BLaER1 treated with 17β-estradiol and CSF1 and Interleukin-3, amounts not matched to agents 10 nM and 100 nM (cell line): Measurements from ENCODE around the gene TRIM24.

Experiments
- H3K27ac ChIP-seq, 11 experiments: shearing (Covaris generic); formaldehyde crosslinking; 2 replicates each; pipeline ENCODE4 v1.8.1; 2022
- H3K27me3 ChIP-seq, 11 experiments: shearing (Covaris generic); formaldehyde crosslinking; 2 replicates each; pipeline ENCODE4 v1.8.1; 2022
- H3K36me3 ChIP-seq, 11 experiments: shearing (Covaris generic); formaldehyde crosslinking; 2 replicates each; pipeline ENCODE4 v1.8.1; 2022
- H3K4me1 ChIP-seq, 10 experiments: shearing (Covaris generic); formaldehyde crosslinking; 2 replicates each; pipeline ENCODE4 v1.8.1; 2022
- H3K4me2 ChIP-seq, 11 experiments: shearing (Covaris generic); formaldehyde crosslinking; 2 replicates each; pipeline ENCODE4 v1.8.1; 2022
- H3K4me3 ChIP-seq, 10 experiments: shearing (Covaris generic); formaldehyde crosslinking; 2 replicates each; pipeline ENCODE4 v1.8.1; 2022
- H3K9ac ChIP-seq, 11 experiments: shearing (Covaris generic); formaldehyde crosslinking; 2 replicates each; pipeline ENCODE4 v1.8.1; 2022
- H3K9me3 ChIP-seq, 11 experiments: shearing (Covaris generic); formaldehyde crosslinking; replicated peaks in 1 of 11; 2 replicates each; pipeline ENCODE4 v1.8.1; 2022
- H4K20me1 ChIP-seq, 11 experiments: shearing (Covaris generic); formaldehyde crosslinking; 2 replicates each; pipeline ENCODE4 v1.8.1; 2022
- Cebpa-rat ChIP-seq, 11 experiments: shearing (Covaris generic); IDR thresholded peaks; 2 replicates each; pipeline ENCODE4 v1.8.1; 2022

The TRIM24 gene

GRCh38 chr7:138512092-138512858, 52.2 kb downstream of the TRIM24 start:
- Histone ChIP-seq H4K20me1 (peaks cover 0 to 11% (median 0%) of the 10 kb centered on the region in 11 experiments; a peak in 2 of 22 replicates), H3K27ac (no peak overlapping the region), H3K9ac (no peak overlapping the region), H3K9me3 (peaks cover 37 to 73% (median 54%) of the 10 kb centered on the region in 11 experiments), H3K27me3 (no peaks in the 10 kb centered on the region), H3K36me3 (peaks cover 72 to 100% (median 95%) of the 10 kb centered on the region in 11 experiments), H3K4me3 (no peak overlapping the region), H3K4me2 (no peak overlapping the region), H3K4me1 (peaks cover 0 to 7% (median 0%) of the 10 kb centered on the region in 10 experiments; a peak in 2 of 20 replicates)
- TF ChIP-seq Cebpa-rat (IDR thresholded peaks at IDR 0.05), result no peak

- TF ChIP-seq Cebpa-rat (IDR thresholded peaks at IDR 0.05), result no peak
- H3K9me3 ChIP-seq, result peaks cover 37 to 75% (median 54%) of the 10 kb centered on the region in 11 experiments
- H4K20me1 ChIP-seq, result peaks cover 0 to 7% (median 0%) of the 10 kb centered on the region in 11 experiments; a peak in 2 of 22 replicates
- H3K27ac ChIP-seq, result no peak overlapping the region
- peaks cover 0 to 7% (median 0%) of the 10 kb centered on the region in 10 experiments; a peak in 2 of 20 replicates for H3K4me1 ChIP-seq
- no peak overlapping the region for H3K4me2 ChIP-seq
- no peak overlapping the region for H3K4me3 ChIP-seq
- H3K36me3 ChIP-seq, result peaks cover 72 to 100% (median 95%) of the 10 kb centered on the region in 11 experiments
- H3K27me3 ChIP-seq, result no peaks in the 10 kb centered on the region
- no peak overlapping the region for H3K9ac ChIP-seq
These were observed 52.8 kb downstream of the TRIM24 start for GRCh38 chr7:138512885-138513284.

DNA sequence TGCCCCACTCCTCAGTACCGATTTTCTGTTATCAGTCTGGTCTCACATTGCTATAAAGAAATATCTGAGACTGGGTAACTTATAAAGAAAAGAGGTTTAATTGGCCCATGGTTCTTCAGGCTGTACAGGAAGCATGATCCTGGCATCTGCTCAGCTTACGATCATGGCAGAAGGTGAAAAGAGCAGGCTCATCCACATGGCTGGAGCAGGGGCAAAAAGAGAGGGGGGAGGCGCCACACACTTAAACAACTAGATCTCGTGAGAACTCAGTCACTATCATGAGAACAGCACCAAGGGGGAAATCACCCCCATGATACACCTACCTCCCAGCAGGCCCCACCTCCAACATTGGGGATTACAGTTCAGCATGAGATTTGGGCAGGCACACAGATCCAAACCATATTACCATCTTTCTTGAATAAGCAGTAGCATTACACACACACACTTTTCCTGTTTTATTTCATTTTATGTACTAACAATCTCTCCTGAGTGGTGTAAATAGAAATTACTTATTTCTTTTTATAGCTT, 53.3 kb downstream of the TRIM24 start:
- Histone ChIP-seq H3K27me3 (no peaks in the 10 kb centered on the region), H3K4me2 (no peak overlapping the region), H3K4me3 (no peak overlapping the region), H3K36me3 (peaks cover 71 to 100% (median 95%) of the 10 kb centered on the region in 11 experiments), H3K4me1 (peaks cover 0 to 7% (median 0%) of the 10 kb centered on the region in 10 experiments; a peak in 2 of 20 replicates), H3K9me3 (peaks cover 37 to 75% (median 55%) of the 10 kb centered on the region in 11 experiments), H3K27ac (no peak overlapping the region), H3K9ac (no peak overlapping the region), H4K20me1 (peaks cover 0 to 7% (median 0%) of the 10 kb centered on the region in 11 experiments; a peak in 1 of 22 replicates)
- no peak for TF ChIP-seq Cebpa-rat (IDR thresholded peaks at IDR 0.05)

- Histone ChIP-seq H4K20me1 (peaks cover 0 to 7% (median 0%) of the 10 kb centered on the region in 11 experiments; a peak in 1 of 22 replicates), H3K4me3 (no peak overlapping the region), H3K27ac (no peak overlapping the region), H3K4me1 (peaks cover 0 to 7% (median 0%) of the 10 kb centered on the region in 10 experiments; a peak in 2 of 20 replicates), H3K4me2 (no peak overlapping the region), H3K36me3 (peaks cover 71 to 100% (median 95%) of the 10 kb centered on the region in 11 experiments), H3K9ac (no peak overlapping the region), H3K27me3 (no peaks in the 10 kb centered on the region), H3K9me3 (peaks cover 38 to 71% (median 58%) of the 10 kb centered on the region in 11 experiments)
- no peak for TF ChIP-seq Cebpa-rat (IDR thresholded peaks at IDR 0.05)
These were observed 54.0 kb downstream of the TRIM24 start for GRCh38 chr7:138514044-138514443.

DNA sequence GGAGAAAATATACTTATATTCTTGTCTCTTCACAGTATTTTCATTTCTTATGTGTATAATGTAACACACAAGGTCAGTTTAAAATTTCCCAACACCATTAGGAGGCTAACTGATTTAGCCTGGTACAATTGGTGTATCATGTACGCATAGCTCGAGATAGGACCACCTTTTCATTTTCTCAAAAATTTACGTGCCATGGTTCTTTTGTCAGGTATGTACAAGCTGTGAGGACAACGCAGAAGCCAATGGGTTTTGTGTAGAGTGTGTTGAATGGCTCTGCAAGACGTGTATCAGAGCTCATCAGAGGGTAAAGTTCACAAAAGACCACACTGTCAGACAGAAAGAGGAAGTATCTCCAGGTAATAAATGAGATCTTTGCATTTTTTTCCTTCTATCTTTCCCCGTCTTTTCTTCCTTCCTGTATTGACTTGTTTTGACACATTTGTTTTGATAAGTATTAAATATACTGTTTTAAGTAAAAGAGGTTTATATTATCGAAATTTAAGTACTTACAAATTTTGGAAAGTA, 55.0 kb downstream of the TRIM24 start:
- Histone ChIP-seq H3K9me3 (peaks cover 40 to 69% (median 60%) of the 10 kb centered on the region in 11 experiments), H3K4me2 (no peak overlapping the region), H3K4me3 (no peak overlapping the region), H3K4me1 (peaks cover 0 to 7% (median 0%) of the 10 kb centered on the region in 10 experiments; a peak in 2 of 20 replicates), H3K27me3 (no peaks in the 10 kb centered on the region), H4K20me1 (peaks cover 0 to 6% (median 0%) of the 10 kb centered on the region in 11 experiments; a peak in 1 of 22 replicates), H3K9ac (no peak overlapping the region), H3K36me3 (peaks cover 76 to 100% (median 96%) of the 10 kb centered on the region in 11 experiments), H3K27ac (no peak overlapping the region)
- TF ChIP-seq Cebpa-rat (IDR thresholded peaks at IDR 0.05), result no peak

DNA sequence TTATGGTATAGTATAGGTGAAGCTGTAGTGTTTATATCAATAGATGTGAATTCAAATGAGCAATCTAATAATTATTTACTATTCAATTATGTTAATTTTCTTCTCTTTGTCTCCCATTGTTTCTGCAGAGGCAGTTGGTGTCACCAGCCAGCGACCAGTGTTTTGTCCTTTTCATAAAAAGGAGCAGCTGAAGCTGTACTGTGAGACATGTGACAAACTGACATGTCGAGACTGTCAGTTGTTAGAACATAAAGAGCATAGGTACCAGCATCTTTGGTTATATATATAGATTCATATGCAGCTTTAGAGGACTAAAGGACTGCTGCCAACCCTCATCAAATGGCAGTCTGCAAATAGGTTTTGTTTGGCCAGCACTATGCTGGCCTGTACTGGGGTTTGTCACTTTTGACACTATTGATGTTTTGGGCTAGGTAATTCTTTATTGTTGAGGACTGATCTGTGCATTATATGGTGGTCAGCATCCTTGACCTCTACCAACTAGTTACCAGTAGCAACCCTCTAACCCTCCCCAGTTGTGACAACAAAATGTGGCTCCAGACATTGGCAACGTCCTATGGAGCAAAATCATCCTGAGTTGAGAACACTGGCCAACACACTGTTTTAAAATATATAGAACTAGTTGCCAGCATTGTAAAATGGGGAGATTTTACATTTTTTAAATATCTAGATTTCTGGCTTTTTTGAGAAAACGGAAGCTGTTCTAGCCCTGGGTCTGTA, 59.2 kb downstream of the TRIM24 start:
- H3K36me3 ChIP-seq, result peaks cover 76 to 100% (median 94%) of the 10 kb centered on the region in 11 experiments
- TF ChIP-seq Cebpa-rat (IDR thresholded peaks at IDR 0.05), result no peak
- H3K27ac ChIP-seq, result no peak overlapping the region

DNA sequence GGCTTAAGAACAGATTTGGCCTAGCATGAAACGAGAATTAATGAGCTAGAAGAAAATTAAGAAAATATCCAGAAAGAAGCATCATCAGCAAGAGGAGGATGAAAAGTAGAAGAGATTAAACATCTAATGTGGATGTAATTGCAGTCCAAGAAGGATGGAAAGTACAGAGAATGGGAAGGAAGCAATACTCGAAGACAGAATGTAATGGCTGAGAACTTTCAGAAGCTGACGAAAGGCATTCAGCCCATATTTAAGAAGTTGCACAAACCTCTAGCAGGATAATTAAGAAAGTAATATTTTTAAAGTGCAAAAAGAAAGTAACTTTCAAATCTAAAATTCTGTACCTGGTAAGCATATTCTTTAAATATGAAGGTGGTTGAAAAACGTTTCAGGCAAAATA, 60.7 kb downstream of the TRIM24 start:
- H3K4me3 ChIP-seq, result no peak overlapping the region
- peaks cover 48 to 82% (median 71%) of the 10 kb centered on the region in 11 experiments for H3K9me3 ChIP-seq
- no peaks in the 10 kb centered on the region for H3K27me3 ChIP-seq
- no peaks in the 10 kb centered on the region for H3K4me1 ChIP-seq
- H3K4me2 ChIP-seq, result no peak overlapping the region
- H3K36me3 ChIP-seq, result peaks cover 80 to 100% (median 95%) of the 10 kb centered on the region in 11 experiments
- H3K27ac ChIP-seq, result no peak overlapping the region
- no peak overlapping the region for H3K9ac ChIP-seq
- no peak for TF ChIP-seq Cebpa-rat (IDR thresholded peaks at IDR 0.05)
- H4K20me1 ChIP-seq, result no peaks in the 10 kb centered on the region

More for the DNA sequence above, 59.2 kb downstream of the TRIM24 start:
- Histone ChIP-seq H3K9ac (no peak overlapping the region), H3K4me1 (peaks cover 0 to 7% (median 0%) of the 10 kb centered on the region in 10 experiments; a peak in 2 of 20 replicates), H3K4me2 (no peak overlapping the region), H3K4me3 (no peak overlapping the region), H3K27me3 (no peaks in the 10 kb centered on the region), H3K9me3 (peaks cover 41 to 68% (median 60%) of the 10 kb centered on the region in 11 experiments), H4K20me1 (peaks cover 0 to 4% (median 0%) of the 10 kb centered on the region in 11 experiments; a peak in 1 of 22 replicates)

- Histone ChIP-seq H3K4me1 (no peaks in the 10 kb centered on the region), H3K36me3 (peaks cover 80 to 100% (median 95%) of the 10 kb centered on the region in 11 experiments), H3K4me2 (no peak overlapping the region), H3K9me3 (peaks cover 57 to 87% (median 71%) of the 10 kb centered on the region in 11 experiments), H3K27ac (no peak overlapping the region), H3K4me3 (no peak overlapping the region), H3K9ac (no peak overlapping the region), H4K20me1 (no peaks in the 10 kb centered on the region), H3K27me3 (no peaks in the 10 kb centered on the region)
- TF ChIP-seq Cebpa-rat (IDR thresholded peaks at IDR 0.05), result 0 out of 22 replicates have a peak, but pooled peaks of 1 of the 11 experiments have one; percentile 10
These were observed 61.9 kb downstream of the TRIM24 start for GRCh38 chr7:138521837-138522461.
